ENCODE data around the gene RPS6KB2.

Gene RPS6KB2
- 81.6 to 83.5 reads per million in 2 donors for total RNA-seq

DNA sequence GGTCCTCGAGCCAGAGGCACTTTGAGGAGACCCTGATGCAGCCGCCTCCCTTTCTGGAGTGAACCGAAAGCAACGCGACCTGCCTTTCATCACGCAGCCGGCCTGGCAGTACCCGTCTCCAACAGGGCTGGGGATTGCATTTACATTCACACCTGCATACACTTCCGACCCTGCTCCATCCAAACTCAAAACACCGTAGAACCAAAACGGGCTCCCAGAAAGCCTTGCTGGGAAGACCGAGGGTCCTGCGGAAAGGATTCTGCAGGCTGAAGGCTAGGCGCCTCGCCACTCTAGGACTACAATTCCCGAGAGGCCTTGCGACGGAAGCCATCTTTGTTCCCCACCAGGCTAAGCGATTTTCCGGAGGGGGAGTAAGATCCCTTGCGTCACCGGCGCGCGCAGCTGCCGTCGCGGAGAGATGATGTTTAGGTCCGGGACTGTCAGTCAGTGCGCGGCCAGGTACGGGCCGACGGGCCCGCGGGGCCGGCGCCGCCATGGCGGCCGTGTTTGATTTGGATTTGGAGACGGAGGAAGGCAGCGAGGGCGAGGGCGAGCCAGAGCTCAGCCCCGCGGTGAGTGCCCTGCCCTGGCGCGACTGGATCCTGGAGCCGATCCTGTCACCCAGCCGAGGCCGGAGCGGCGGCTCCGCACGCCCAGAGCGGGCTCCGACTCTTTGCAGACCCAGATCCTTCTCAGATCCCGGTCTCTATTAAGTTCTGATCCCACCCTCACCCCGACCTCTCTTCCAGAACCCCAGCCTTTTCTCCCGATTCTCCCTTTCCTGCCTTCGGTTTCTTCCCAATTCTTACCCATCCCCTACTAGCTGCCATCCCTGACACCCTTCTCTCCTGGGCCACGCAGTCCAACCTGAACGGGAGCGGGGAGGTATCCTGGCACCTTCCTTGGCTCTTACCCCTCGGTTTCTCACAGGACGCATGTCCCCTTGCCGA, at the start of gene RPS6KB2:
Gene RPS6KB2, plus strand, starts transcription at position 443 of the 950 bp plus-strand sequence. Its CDS starts 52 bp downstream, at position 495.
- peak; percentile 100 for DNase-seq

DNA sequence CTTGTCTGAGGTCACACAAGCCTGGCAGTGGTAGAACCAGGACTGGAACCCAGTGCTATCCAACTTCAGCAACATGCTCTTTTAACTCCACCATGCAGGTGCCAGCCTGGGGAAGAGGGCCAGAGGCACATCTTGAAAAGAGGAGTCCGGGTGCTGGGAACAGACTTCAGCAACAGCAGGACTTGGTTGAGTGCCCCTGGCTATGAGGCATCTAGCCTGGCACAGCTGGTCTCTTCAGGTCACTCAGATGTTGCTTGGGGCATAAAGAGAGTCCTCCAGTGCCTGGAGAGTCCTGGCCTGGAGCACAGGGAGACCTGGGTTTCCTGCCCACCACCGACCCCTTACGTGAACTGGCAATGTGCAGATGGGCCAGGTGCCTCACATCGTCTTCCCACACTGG, 49.8 kb upstream of the RPS6KB2 start:
- DNase-seq: no peak

DNA sequence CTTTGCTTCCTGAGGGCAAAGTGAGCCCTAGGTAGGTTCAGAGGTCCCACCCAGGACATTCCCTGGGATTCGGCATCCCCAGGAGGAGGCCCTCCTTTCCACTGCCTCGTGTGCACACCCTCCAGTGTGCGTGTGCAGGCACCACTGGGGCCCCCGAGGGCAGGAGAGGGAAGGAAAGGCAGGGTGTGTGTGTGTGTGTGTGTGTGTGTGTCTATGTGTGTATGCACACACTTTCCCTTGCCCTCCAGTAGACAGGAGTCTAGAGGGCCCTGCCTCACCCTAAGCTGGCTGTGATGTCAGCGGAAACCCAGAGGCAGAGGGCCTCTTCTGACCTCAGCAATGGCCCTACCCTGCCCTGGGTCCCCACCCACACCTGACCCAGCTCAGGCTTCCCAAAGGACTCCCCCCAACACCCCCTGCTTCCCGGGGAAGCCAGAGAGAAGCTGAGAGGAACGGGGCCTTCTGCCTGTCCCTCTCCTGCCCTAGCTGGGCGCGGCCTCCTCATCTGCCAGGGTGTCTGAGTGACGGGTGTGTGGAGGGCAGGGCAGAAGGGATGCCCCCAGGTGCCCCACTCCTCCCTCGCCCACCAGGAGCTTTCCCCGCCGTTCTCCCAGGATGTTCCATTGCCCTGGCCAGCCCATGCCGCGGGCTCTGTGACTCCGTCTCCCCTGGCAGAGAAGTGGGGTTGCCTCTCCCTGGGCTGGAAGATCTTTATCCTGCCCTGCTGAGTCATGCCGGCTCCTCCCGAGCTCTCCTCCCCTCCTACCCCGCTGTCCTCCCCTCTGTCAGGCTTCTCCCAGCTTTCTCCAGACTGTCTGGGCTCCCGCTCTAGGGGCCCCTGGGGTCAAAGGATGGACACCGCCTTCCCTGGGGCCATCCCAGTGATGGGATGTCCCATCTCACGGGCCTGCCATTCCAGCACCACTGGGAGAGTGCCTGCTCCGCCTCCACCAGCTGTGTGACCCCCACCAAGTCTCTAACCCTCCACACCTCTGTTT, 48.9 kb upstream of the RPS6KB2 start:
- no peak for DNase-seq

DNA sequence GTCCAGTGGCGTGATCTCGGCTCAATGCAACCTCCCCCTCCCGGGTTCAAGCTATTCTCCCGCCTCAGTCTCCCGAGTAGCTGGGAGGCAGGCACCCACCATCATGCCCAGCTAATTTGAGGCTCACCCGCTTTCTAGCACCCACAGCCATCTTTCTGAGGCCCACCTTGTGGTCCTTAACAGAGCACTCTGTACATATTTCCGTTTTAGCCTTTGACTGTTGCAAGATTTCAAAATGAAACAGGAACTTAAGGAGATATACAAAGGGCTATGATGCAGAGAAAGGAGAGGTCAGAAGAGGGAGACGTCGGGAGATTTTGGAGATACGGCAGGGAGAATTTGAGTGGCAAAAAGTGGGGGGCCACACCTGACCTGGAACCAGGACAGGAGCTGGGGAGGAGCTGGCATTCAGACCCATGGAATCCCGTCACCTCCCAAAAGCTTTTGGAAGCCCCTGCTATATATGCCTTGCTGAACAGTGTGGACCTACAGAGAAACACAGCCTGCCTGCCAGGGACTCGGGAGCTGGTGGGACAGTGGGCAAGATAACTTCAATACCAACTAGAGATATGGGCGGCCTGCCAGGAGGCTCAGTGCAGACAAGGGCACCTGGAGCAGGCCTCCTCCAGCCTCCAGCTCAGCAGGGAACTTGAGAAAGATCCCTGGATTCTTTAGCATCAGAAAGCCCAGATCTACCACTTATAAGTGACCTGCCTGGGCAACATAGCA, 46.9 kb upstream of the RPS6KB2 start:
- DNase-seq: no peak

DNA sequence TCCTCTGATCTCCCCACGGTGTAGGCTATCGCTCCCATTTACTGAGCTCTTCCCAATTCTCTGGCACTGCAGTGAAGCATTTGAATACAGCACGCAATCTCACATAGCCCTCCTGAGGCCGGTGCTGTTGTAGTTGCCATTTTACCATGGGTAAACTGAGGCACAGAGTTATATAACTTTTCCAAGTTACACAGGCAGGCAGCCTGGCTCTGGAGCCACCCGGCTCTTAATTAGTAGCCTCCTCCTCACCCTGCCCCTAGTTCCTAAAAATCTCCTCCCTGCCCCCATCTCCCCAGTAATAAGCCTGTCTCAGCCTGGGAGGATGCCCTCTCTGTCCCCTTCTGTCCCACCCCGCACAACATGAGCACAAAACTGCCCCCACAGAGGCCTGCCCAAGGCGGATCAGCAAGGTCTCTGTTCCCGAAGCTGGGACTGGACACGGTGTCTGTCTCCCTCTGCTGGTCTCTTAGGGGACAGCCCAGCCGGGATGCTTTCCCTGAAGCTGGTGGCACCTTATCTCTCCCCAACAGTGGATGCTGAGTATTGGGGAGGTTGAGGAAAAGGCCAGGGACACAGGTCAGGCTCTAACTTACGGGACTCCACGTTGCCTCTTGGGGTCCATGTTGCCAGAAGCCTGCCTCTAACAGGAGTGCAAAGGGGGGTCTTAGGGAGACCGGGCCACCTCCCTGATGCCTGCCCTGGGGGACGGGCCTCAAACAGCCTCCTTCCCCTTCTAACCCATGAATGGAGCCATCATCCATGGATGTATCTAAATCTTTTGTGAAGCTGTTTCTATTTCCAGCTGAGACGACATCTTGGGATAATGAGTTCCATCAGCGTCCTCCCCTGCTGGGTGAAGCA, 45.8 kb upstream of the RPS6KB2 start:
- peak; percentile 77 for DNase-seq

DNA sequence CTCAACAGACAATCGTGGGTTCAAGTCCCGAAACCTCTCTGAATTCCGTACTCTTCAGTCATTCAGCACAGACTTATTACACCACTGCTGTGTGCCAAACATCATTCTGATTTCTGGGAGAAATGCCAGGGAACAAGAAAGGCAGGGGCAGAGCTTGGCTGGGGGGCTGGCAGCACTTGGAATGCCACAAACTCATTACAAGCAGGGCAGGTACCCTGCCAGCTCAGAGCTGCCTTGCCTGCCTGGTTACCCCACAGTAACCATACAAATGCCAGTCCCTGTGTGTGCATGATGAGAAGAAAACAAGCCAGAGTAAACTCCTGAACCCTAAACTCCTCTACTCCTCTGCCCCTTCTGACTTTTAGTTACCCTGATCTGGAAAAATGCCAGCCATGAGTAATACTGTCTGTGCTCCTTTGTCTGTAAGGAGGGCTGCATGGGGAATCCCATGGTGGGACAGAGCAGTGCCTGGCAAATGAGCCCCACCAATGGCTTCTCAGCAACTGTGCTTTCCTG, 43.4 kb upstream of the RPS6KB2 start:
- DNase-seq: no peak

DNA sequence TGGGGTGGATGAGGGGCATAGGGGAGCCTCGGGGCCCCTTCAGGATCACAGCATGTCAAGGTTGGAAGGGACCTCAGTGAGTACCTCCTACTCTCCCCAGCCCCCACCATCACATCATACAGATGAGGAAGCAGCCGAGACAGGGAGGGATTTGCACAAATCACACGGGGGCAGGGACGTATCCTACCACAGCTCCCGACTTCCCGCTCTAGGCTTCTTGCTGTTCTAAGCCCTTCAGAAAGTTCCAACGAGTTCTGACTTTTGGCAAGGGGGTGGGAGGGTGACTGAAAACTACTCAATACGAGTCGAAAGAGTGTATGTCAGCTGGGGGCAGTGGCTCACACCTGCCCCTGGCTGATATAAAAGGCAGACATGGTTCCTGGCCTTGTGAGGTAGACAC, 41.2 kb upstream of the RPS6KB2 start:
- DNase-seq: no peak

DNA sequence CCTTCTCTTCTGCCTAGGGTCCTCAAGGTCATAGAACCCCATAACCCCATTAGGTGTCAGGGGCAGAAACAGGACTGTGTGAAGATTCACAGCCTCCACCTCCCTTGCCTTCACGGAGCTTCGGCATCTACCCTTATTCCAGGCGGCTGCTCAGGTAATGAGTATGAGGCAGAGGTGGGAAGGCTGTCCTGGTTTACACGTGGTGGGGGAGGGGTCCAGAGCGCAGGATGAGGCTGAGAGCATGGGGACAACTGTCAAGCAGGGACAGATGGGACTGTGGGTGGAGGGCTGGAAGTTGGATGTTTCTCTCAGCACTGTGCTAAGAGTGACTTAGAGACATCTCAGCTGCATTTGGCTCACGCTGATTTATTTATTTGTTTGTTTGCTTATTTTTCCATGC, 40.8 kb upstream of the RPS6KB2 start:
- DNase-seq: no peak

DNA sequence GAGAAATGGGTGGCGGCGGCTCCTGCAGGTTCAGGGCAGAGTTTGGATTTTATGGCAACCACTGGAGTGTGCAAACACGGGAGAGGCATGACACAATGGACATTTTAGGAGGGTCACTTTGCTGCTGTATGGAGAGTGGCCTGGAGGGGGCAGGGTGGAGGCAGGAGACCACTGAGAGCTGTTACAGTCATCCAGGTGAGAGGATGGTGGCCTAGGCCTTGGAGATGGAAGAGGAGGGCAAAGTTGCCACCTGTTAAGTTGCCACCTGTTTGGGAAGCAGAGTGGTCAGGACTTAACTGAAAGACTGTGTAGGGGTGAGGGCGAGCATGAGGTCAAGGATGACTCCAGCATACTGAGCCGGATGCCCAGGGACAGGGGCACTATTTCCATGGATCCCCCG, 38.8 kb upstream of the RPS6KB2 start:
- DNase-seq: no peak

DNA sequence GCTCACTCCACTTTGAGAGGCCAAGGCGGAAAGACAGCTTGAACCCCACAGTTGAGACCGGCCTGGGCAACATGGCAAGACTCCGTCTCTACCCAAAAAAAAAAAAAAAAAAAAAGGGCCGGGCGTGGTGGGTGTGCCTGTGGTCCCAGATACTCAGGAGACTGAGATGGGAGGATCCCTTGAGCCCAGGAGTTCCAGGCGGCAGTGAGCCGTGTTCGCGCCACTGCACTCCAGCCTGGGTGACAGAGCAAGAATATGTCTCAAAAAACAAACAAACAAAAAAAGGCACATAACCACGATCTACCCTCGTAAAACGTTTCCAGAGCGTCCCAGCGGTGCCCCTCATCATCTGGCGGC, 37.4 kb upstream of the RPS6KB2 start:
- no peak for DNase-seq

DNA sequence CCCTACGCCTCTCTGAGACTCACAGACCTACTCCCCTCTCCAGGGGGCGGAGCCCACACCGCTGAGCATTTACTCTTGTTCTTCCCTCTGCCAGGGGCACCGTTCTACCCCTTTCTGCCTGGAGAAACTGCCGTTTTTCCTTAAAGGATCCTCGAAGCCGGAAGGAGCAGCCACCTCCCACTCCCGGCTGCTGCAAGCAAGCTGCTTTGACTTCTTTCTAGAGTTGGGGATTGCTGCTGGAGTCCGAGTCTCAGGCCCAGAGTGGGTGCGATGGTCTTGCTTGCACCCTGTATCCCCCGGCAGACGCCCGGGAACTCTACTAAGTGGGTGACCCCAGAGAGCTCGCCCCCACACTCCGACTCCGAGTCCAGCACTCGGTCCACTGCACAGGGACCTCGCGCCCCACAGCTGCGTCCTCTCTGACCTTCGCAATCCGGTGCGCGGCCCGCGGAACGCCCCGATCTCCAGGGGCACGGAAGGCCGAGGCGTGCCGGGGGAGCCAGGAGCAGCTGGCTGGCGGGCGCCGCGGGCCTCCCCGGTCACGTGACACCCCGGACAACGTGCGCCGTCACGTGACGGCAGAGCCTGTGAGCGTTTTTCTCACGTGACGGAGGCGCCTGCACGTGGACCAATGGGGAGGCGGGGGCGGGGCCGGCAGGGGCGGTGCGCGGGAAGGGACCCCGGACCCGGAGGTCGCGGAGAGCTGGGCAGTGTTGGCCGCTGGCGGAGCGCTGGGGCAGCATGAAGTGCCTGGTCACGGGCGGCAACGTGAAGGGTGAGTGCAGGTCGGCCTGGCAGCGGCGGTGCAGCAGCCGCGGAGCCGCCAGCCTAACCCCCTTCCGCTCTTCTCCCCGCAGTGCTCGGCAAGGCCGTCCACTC, 36.8 kb upstream of the RPS6KB2 start, which contains the start of gene RAD9A:
Gene RAD9A, plus strand, starts transcription at position 683 of the 879 bp plus-strand sequence. Its CDS starts 59 bp downstream, at position 742.
- DNase-seq: peak; percentile 94

DNA sequence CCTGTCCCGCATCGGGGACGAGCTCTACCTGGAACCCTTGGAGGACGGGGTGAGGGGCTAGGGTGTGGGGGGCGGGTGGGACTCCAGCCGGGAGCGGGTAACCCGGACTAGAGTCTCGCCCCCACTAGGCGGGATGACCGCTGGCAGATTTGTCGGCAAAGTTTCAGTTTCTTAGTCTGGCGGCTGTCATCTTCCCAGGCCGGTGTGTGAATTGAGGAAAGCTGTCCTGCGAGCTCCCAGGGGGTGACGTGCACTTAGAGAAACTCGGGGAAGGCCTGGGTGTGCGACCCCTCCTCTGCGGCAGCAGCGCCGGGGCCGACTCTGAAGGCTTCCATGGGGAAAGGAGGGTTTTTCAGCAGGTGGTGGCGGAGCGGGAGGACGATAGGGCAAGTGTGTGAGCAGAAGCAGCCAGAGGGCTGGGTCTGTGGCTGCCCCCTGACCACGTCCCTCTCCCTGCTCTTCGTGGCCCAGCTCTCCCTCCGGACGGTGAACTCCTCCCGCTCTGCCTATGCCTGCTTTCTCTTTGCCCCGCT, 36.0 kb upstream of the RPS6KB2 start:
- no peak for DNase-seq

DNA sequence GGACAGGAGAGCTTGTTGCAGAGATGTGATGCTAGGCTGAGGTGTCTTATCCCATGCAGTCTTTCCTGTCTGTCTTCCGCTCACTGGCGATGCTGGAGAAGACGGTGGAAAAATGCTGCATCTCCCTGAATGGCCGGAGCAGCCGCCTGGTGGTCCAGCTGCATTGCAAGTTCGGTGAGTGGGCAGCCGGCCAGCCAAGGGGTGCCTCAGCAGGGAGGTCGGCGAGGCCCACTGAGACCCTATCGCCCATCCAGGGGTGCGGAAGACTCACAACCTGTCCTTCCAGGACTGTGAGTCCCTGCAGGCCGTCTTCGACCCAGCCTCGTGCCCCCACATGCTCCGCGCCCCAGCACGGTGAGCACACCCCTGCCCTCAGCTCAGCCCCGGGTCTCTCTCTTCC, 34.9 kb upstream of the RPS6KB2 start:
- no peak for DNase-seq

DNA sequence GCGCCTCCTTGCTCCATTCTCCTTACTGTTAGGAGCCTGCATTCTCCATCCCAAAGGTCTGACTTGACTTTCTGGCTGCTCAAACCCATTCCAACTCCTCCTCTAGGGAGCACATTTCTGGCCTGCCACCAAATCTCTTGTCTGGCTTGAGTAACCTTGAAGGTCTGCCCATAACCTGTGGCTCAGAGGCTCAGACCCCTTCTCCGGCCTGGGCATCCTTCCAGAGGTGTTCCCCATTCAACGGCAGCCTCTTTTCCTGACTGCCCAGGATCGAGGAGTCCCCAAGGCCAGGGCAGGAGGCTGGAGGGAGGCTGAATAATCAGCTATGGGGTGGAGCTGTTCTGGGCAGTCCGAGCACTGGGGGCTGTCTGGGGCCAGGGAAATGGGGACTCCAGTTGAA, 34.3 kb upstream of the RPS6KB2 start:
- no peak for DNase-seq

DNA sequence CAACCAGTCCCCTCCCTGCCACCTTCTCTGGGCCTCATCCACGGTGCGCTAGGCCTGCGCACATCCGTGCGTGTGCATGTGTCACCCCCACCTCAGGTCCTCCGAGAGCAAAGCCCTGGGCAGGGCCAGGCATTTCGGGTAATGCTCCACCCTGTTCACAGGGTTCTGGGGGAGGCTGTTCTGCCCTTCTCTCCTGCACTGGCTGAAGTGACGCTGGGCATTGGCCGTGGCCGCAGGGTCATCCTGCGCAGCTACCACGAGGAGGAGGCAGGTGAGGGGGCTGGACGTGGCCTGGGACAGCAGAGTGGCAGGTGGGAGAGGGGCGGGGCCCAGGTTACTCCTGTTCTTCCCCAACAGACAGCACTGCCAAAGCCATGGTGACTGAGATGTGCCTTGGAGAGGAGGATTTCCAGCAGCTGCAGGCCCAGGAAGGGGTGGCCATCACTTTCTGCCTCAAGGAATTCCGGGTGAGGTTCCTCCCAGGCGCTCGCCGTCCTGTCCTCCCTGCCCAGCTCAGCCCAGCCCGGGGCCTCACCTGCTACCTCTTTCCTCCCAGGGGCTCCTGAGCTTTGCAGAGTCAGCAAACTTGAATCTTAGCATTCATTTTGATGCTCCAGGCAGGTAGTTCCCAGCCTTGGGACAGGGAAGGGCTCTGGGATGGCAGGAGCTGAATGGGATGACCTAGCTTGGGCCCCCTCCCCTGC, 32.6 kb upstream of the RPS6KB2 start:
- DNase-seq: no peak

DNA sequence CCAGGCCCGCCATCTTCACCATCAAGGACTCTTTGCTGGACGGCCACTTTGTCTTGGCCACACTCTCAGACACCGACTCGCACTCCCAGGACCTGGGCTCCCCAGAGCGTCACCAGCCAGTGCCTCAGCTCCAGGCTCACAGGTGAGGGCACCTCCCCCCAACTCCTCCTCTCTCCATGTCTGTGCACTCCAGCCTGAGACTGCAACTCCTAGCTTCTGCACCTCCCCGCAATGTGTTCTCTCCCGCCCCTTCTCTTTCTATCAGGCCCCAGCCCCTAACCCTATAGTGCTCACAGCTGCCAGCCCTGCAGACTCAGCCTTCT, 32.1 kb upstream of the RPS6KB2 start:
- no peak for DNase-seq

DNA sequence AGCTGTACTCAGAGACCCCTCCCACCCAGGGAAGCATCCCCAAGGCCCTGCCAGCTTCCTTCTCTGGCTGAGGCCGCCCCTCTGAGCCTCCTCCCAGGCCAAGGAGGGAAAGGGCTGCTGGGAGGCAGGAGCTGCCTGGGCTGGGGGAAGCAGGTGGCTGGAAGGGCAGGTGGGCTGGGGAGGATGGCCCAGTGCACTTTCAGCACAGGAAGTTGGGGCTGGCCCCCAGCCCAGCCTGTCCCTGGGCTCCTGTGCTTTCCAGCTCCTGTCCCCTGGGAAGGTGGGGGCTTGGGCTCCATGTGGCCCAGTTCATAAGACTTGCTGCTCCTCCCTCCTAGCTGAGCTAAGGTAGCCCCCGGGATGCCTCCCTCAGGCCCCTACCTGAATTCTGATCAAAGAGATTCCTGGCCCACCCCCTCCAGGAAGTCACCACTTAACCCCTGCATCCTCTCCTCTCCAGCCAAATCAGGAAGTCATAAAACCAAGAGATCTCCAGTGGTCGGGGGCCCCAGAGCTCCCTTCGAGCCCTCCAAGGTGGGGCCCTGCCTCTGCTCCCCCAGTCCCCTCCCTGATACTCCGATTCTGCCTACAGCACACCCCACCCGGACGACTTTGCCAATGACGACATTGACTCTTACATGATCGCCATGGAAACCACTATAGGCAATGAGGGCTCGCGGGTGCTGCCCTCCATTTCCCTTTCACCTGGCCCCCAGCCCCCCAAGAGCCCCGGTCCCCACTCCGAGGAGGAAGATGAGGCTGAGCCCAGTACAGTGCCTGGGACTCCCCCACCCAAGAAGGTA, 31.5 kb upstream of the RPS6KB2 start:
- DNase-seq: no peak

DNA sequence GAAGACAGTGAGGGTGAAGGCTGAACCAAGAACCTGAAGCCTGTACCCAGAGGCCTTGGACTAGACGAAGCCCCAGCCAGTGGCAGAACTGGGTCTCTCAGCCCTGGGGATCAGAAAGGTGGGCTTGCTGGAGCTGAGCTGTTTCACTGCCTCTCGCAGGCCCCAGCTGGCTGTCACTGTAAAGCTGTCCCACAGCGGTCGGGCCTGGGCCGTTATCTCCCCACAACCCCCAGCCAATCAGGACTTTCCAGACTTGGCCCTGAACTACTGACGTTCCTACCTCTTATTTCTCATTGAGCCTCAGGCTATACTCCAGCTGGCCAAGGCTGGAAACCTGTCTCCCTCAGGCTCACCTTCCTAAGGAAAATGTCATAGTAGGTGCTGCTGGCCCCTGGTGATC, 30.8 kb upstream of the RPS6KB2 start:
- DNase-seq: no peak

Measured in T-helper 9 cell (primary cell).